GM18502 (cell line): Measurements from ENCODE around the gene ANKRD50.

Experiments used
- ATAC-seq: cut with Tn5 transposase; IDR thresholded peaks from one replicate; pipeline ENCODE4 v1.9.1; 2021; ENCODE audit warnings: mild to moderate bottlenecking; ENCODE audit not compliant: unreplicated experiment, poor library complexity

ANKRD50 gene

DNA sequence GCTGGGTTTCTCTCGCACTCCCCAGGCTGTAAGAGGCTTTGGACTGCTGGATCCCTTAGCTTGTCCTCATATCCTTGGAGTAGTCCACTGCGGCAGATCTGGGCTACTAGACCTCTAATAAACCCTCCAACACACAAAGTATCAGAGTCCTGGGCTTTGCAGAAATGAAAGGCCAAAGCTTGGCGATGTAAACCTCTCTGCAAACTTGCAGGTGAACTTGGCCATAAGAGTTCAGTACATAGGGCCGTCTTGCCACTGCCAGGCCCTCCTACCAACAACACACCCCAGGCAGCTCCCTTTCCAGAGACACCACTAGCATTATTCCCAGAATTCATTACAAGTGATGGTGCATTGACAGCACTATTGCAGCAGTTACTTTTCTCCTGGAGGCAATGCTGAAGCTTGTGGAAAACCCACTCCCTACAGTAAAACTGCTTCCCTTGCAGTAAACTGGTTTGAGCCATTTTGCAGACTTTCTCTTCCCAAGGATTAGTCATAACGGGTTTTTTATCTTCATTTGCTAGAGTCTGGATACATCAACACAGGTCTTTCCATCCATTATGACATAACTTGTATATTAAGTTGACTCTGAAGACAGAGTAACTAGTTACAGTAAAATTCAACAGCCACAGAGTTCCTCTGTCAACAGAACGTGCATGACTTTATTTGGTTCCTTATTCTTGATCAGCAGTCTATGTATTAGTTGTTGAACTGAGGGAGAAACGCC is 2.4 kb downstream of the ANKRD50 start:
- ATAC-seq: no peak

DNA sequence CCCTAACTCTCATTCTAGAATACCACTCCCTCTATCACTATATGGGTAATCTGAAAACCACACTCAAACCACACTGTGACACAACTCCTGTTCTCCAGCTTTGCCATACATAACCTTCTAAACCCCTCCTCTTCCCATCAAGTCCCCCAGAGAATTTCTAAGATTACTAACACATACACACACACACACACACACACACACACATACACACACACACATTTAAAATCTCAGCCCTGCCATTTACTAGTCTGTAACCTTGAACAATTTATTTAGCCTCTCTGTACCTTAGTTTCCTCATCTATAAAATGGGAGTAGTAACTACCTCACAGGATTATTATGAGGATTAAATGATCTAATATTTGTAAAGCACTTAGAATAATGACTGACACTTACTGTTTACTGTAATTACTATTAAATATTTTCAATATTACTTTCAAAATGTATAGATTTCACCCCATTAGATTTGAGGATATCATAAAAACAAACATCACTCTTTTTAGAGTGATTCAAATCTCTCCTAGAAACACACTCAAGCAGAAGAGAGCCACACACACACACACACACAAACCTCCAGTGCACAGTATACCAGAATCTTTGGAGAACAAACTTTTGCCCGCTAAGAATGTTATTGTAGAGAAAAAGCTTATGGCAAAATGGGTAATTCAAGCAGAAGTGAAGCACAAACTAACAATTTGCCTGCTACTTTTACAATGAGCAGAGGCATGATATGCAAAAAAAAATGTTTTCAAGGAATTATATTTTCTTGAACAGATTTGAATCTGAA is 3.8 kb downstream of the ANKRD50 start:
- ATAC-seq: no peak

DNA sequence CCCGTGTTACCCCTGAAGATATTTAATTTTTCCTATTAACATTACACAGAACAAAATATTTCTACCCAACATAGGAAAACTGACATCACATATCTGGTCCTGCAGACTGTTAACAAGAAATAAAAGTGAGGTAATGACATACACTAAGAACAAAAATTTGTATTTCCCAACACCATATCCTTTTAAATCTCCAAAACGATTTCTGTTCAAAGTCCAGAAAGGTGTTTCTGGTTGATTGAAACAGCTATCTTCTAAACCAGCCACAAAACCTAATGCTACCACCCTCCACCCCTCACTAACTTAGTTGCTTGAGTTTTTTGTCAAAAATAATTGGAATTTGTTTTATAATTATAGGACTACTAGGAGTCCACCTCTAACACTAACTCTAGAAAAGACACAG is 7.1 kb downstream of the ANKRD50 start:
- no peak for ATAC-seq

DNA sequence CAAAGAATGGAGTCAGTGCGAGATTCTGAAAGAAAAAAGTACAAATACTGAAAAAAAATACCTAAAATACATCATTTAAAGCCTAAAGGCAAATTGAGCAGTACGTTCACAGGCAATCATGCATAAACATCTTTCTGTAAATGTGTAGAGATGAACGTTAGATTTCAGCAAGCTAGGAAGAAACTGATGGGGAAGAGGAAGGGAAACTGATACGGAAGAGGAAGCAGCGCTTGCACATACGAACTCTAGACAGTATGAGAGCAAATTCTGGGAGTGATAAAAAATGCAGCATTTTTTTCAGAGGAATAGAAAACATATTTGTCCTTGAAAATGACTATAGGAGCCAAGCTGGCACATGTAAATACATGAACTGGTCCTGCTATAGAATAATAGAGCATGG is 9.4 kb downstream of the ANKRD50 start:
- peak; percentile 62 for ATAC-seq

DNA sequence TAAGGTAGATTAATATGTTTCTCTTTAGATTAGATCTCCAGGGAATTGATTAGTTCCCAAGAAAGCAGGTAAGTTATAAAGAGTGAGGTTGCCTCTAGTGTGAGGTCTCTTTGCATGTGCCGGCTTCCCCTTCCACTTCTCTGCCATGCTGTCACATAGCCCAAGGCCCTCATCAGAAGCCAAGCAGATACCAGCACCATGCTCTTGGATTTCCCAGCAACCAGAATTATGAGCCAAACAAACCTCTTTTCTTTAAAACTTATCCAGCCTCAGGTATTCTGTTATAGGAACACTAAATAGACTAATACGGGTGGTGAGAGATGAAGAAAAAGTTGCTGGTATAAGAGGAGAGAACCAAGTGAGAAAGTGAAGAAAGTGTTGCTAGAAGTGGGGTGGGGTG is 15.1 kb downstream of the ANKRD50 start:
- no peak for ATAC-seq

DNA sequence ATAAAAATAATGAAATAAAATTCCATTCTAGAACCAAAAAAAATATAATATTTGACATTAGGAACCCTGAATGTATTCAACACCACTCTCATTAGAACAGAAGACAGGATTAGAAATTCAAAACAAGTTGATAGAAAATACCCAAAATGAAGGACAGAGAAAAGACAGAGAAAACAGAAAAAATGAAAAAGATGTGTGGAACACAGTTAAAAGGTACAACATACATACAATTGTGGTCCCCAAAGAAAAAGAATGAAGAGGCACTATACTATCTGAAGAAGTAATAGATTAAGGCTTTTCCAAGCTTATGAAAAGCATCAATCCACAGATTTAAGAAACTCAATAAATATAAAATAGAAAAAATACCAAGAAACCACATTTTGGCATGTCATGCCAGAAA is 16.4 kb downstream of the ANKRD50 start:
- no peak for ATAC-seq

DNA sequence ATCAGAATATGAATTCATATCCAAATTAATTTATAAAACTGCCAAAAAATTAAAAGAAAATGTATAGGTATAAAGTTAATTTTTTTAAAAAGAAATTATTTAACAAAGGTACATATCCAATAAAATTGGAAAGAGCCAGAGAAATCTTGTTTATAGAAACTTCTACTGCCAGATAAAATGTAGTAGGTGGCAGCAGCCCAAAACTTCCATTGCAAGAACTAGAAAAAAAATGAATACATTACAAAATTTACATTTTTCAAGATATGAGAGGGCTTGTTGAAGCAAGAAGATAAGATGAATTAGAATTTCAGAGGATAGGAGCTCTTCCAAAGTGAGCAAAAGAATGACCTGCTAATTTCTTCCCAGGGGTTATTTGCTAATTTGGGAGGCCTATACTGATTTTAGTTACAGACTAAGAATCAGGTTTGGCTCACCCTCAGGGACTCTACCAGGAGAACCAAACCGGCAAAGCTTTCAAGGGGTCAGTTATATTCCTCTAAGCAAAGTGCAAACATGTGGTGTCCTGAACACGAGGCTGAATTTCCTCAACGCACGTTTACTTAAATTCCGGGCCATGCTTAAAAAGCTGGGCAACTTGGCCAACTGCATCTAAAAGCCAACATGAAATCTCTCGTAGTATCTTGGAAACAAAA is 17.5 kb downstream of the ANKRD50 start:
- no peak for ATAC-seq

DNA sequence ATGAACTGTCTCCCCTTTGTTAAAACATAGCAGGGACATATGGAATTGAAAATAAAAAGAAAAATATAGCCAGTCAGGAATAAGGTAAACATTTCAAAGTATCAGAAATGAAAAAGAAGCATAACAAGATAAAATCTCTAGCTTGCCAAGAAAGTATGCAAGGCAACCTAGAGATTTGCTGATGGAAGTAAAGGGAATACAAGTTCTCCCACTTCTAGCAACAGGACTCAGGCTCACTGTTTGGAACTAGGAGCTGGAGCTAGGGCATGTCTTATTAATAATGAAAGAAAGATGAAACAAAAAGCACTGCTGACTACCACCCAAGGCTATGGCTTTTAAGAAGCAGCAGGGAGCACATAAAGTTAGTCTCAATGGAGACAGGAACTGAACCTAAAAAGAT is 18.2 kb downstream of the ANKRD50 start:
- ATAC-seq: no peak

DNA sequence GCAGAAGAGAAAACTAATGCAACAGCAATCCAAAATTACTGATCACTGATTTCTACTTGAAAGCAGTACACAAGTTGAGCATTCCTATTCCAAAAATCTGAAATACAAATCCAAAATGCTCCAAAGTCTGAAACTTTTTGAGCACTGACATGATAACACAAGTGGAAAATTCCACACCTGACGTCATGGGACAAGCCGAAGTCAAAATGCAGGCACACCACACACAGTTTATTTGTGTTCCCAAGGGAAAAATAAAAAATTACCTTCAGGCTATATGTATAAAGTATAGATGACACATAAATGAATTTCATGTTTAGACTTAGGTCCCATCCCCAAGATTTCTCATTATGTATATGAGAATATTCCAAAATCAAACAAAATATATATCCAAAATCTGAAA is 20.7 kb downstream of the ANKRD50 start:
- ATAC-seq: no peak

DNA sequence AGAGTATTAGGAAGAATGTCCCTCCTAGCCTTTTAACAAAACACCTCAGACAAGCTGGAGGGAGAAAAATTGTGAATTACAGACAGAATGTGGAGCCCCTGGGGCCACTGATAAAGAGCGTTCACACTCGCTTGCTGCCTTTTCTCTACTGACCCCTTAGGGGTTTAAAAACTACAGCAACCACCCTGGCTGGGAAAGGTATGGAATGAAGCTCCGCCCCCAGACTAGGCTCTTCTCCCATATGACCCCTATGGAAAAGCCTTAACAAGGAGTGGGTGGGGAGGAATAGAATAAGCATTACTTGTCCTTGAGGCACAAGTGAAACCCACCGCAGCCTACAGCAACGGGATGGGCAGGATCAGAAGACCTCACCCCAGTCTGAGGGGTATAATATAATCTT is 26.3 kb downstream of the ANKRD50 start:
- no peak for ATAC-seq

DNA sequence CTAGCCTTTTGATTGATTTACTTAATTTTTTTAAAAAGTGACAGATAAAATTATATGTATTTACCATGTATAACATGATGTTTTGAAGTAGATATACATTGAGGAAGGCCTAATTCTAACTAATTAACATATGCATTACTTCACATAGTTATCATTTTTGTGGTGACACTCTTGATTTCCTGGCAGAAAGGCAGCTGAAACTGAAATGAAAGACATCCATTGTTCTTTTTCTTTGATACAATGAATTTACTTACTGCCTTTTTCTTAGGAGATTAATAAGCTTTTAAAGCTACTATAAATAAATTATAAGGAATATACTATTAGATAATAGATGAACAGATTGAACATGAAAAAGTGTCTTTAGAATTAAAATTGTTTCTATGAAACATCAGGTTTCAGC is 26.7 kb downstream of the ANKRD50 start:
- no peak for ATAC-seq

DNA sequence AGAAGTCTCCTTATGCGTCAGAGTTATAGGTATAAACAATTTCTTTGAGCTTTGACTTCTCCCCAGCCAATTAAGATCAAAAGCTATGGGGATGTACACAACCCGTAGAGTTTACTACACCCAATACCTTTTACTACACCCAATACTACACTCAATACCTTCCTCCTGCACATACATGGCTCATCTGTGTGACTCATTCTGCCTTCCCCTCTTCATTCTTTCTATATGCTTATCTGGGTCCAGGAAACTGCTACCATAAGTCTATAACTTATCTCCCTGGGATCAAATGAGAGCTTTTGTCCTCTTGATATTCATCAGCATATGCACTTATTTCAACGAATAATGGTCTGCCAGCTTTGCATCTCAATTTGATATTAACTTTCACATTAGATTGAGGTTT is 28.2 kb downstream of the ANKRD50 start:
- no peak for ATAC-seq

DNA sequence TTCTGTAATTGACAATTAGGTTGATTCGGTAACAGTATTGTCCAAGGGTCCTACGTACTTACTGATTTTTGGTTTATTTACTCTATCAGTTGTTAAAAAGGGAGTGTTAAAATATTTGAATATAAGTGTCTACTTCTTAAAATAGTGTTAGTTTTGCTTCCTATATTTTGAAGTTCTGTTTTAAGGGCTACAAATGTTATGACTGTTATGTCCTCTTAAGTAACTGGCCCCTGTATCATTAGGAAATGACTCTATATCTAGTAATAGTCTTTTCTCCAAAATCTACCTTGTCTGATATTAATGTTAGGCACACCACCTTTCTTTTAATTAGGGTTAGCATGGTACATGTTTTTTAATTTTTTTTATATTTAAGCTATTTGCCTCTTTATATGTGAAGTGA is 30.1 kb downstream of the ANKRD50 start:
- ATAC-seq: no peak

DNA sequence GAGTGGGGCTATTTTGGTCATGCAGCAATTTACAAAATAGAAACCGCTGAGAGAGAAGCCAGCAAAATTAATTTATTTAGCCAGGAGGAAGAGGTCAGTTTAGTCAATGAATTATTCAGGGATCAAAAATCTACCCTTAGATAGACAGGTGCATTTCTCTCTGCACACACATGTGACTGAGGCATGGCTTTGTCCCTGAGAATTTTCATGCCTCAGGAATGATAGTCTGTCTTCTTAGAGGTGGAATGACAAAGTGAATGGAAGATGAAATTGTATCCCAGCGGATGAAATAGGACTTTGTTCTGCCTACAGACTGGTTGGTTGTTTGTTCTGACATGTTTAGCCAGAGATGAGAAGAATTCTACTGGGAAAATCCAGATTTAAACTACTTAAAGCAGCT is 46.0 kb downstream of the ANKRD50 start:
- ATAC-seq: no peak

DNA sequence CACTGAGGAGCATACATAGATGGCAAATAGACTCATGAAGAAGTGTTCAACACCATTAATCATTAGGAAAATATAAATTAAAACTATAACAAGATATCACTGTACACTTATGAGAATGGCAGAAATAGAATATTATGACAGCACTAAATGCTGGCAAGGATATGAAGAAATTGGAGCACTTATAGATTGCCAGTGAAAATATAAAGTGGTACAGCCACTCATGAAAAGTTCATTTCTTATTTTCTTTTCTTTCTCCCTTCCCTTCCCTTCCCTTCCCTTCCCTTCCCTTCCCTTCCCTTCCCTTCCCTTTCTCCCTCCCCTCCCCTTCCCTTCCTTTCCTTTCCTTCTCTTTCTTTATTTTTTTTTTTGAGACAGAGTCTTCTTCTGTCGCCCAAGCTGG is 53.7 kb downstream of the ANKRD50 start:
- no peak for ATAC-seq

DNA sequence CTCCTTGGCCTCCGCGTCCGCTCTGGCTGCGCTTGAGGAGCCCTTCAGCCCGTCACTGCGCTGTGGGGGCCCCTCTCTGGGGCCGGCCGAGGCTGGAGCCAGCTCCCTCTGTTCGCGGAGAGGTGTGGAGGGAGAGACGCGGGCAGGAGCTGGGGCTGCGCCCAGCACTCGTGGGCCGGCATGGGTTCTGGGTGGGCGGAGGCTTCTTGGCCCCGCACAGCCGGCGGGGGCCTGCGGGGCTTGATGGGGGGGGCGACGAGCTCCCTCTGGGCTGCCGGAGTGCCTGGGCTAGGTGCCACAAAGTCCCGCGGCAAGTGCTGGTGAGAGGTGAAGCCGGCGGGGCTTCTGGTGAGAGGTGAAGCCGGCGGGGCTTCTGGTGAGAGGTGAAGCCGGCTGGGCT is 61.9 kb downstream of the ANKRD50 start:
- ATAC-seq: no peak

DNA sequence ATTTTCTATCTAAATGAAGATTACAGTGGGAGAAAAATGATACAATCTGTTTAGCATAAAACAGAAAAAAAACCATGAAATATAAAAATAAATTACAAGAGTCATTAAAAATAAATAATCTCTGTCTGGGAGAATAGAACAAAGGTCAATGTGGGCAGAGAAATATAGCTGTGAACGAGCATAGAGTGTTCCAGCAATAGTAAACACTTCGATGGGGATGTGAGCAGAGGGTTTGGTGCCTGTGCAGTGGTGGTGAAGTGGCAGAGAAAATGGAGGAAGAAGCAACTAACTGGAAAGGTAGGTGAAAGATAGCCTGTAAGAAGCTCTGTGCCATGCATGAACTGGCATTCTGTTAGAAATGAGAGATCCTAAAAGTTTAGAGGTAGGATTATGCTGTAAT is 64.9 kb downstream of the ANKRD50 start:
- no peak for ATAC-seq

DNA sequence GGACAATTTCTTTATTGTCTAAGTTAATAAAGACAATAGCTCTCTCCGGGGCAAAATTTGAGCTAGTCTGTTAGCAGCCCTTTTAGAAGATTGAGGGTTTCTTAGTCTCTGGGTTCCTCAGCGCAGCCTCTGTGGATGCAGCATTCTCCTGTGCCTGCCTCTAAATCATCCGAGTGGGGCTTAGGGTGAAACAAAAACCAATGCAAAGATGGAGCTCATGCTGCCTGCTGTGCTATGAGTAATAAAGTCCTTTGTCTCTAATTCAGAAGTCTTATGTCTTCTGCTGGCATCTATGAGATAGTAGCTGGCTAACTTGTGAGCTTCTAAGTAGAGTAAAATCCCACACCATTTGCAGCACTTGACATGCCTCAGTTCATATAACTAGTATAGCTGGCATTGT is 67.9 kb downstream of the ANKRD50 start:
- no peak for ATAC-seq

DNA sequence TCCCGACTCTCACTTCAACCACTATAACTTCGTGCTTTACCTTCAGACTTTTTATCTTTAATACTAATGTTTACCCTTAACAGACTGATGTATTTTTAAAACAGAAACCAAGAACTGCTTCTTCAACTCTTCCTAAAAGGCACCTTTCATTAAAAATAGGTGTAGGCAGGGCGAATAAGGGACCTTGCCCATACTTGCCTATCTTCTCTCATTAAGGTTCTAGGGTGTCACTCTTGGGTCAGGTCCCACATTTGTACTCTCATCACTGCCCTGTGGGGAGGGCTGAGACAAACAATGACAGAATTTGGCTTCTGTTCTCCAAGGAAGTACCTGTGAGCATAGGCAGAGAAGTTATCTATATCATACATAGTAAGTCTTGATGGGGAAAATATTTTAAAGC is 69.7 kb downstream of the ANKRD50 start:
- ATAC-seq: no peak

DNA sequence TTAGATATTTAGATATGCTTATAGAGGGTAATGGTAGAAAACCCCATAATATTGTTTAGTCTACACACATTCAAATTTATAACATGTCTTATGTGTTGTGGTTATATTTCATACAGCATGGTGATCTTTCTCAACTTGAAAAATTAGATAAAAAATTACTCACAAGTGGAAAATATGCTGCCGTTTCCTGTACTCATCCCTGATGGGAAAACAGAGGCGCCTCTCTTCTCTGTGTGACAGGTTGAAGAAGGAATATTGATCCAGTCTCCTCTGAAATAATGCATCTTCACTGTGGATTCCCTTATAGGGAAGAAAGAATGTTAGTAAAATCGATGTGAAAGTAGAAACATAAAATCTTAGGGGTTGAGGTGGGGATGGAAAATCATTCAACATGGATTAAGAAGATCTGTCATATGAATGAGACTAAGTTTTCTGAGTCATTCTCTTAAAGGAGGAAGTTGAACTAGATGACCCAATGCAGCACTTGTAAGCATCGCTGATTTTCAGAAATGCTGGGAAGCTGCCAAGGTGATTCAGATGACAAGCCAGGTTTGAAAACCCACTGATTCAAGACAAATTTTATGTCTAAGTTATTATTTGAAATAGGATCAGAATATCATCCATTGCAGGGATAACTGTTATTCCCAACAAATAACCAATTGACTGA is 70.7 kb downstream of the ANKRD50 start:
- peak; percentile 81 for ATAC-seq
